H1 (cell line): ENCODE measurements around the gene PLD5. TPM values are rescaled to one million over a fixed set of nuclear protein-coding genes. Genes with fewer than 3 reads are reported as not detected.

ENCODE experiments used
- CTCF ChIA-PET: fragments of 300-600 bp; sonication (Branson Sonifier 250); formaldehyde crosslinking; loops from one replicate; lab custom pipeline; 2021; ENCODE audit not compliant: partially characterized antibody; lab: Charles Lee
- POLR2A ChIA-PET: fragments of 300-600 bp; sonication (Branson Sonifier 250); formaldehyde crosslinking; loops from one replicate; lab custom pipeline; 2021; ENCODE audit warnings: inconsistent platforms; ENCODE audit not compliant: partially characterized antibody; lab: Charles Lee
- DNase-seq, 2 experiments: peaks; one replicate each; pipeline versions ENCODE4 v3.0.0 to v3.0.0-alpha.2; 2010 to 2022; ENCODE audit warnings: low spot score in 2 of 2, low read depth in 1 of 2, mixed read lengths in 1 of 2
- FAIRE-seq: peaks from 2 replicates; lab custom pipeline; 2011; peaks lifted over from hg19 to GRCh38; lab: Jason Lieb, UNC
- H2AFZ ChIP-seq: 2 replicates; pipeline ENCODE4 v1.8.1; 2012; ENCODE audit warnings: low read length, inconsistent platforms
- H2AK5ac ChIP-seq: 2 replicates; pipeline ENCODE4 v1.6.1; 2013; ENCODE audit warnings: low read depth, low read length
- H2BK120ac ChIP-seq: replicated peaks from 2 replicates; pipeline ENCODE3; 2013; ENCODE audit warnings: low read depth, low read length, inconsistent platforms
- H2BK12ac ChIP-seq: 2 replicates; pipeline ENCODE4 v1.6.1; 2013; ENCODE audit warnings: low read depth, low read length
- H2BK15ac ChIP-seq: 2 replicates; pipeline ENCODE4 v1.6.1; 2013; ENCODE audit warnings: low read length
- H2BK20ac ChIP-seq: 2 replicates; pipeline ENCODE4 v1.6.1; 2013; ENCODE audit warnings: low read length
- H2BK5ac ChIP-seq: 2 replicates; pipeline ENCODE4 v1.6.1; 2013; ENCODE audit warnings: low read depth, low read length
- H3K14ac ChIP-seq: 2 replicates; pipeline ENCODE4 v1.6.1; 2013; ENCODE audit warnings: inconsistent platforms; ENCODE audit not compliant: insufficient read length
- H3K18ac ChIP-seq: 2 replicates; pipeline ENCODE4 v1.6.1; 2013; ENCODE audit warnings: low read length; ENCODE audit errors: extremely low read depth
- H3K23ac ChIP-seq: 2 replicates; pipeline ENCODE4 v1.6.1; 2013; ENCODE audit warnings: inconsistent platforms; ENCODE audit not compliant: insufficient read length
- H3K23me2 ChIP-seq: 2 replicates; pipeline ENCODE4 v1.6.1; 2013; ENCODE audit warnings: low read depth, low read length
- H3K27ac ChIP-seq: 2 replicates; pipeline ENCODE4 v1.6.1; 2011; ENCODE audit warnings: low read depth, low read length, inconsistent platforms
- H3K27me3 ChIP-seq, 4 experiments: replicated peaks in 1 of 4; 1 replicate in 1 of 4; 2 replicates in 3 of 4; pipeline versions ENCODE4 v1.6.1 to v1.8.1; 2011 to 2013; ENCODE audit warnings: low read length in 3 of 4, mild to moderate bottlenecking in 3 of 4, inconsistent platforms in 2 of 4, mixed read lengths in 2 of 4, moderate library complexity in 1 of 4; ENCODE audit not compliant: control insufficient read depth in 3 of 4, insufficient read depth in 3 of 4; ENCODE audit errors: extremely low read depth in 1 of 4
- H3K36me3 ChIP-seq, 4 experiments: 2 replicates each; pipeline versions ENCODE4 v1.6.1 to v1.8.1; 2011 to 2013; ENCODE audit warnings: mild to moderate bottlenecking in 4 of 4, low read length in 3 of 4, moderate library complexity in 2 of 4, control low read depth in 1 of 4, inconsistent platforms in 1 of 4; ENCODE audit not compliant: insufficient read depth in 4 of 4, control insufficient read depth in 2 of 4
- H3K4ac ChIP-seq: replicated peaks from 2 replicates; pipeline ENCODE3; 2013; ENCODE audit warnings: low read length, low read depth, mixed read lengths, inconsistent platforms; ENCODE audit not compliant: insufficient read length
- H3K4me1 ChIP-seq, 4 experiments: replicated peaks in 1 of 4; 1 replicate in 1 of 4; 2 replicates in 3 of 4; pipeline versions ENCODE4 v1.6.1 to v1.8.1; 2011 to 2013; ENCODE audit warnings: low read length in 3 of 4, inconsistent platforms in 2 of 4, mixed read lengths in 1 of 4; ENCODE audit not compliant: insufficient read depth in 4 of 4, control insufficient read depth in 3 of 4
- H3K4me2 ChIP-seq, 2 experiments: 2 replicates each; pipeline versions ENCODE4 v1.6.1 to v1.8.1; 2011 to 2013; ENCODE audit warnings: low read depth in 2 of 2, low read length in 2 of 2, control low read depth in 1 of 2, inconsistent platforms in 1 of 2, mild to moderate bottlenecking in 1 of 2; ENCODE audit not compliant: insufficient read depth in 1 of 2
- H3K4me3 ChIP-seq, 4 experiments: fragments of 200-600, 300-600 bp in 1 of 4; sonication (generic), shearing (Covaris generic), sonication (Bioruptor Twin) in 1 of 4; 2 replicates each; pipeline versions ENCODE4 v1.5.1 to v1.8.1; 2011 to 2016; ENCODE audit warnings: low read length in 4 of 4, low read depth in 3 of 4, control low read depth in 2 of 4, inconsistent platforms in 2 of 4, mild to moderate bottlenecking in 2 of 4, mixed read lengths in 1 of 4, moderate library complexity in 1 of 4; ENCODE audit not compliant: insufficient read depth in 2 of 4; ENCODE audit errors: extremely low read depth in 1 of 4
- H3K56ac ChIP-seq: replicated peaks from 2 replicates; pipeline ENCODE3; 2013; ENCODE audit warnings: low read depth, mild to moderate bottlenecking, mixed read lengths, low read length, inconsistent platforms; ENCODE audit not compliant: insufficient read length
- H3K79me1 ChIP-seq: 2 replicates; pipeline ENCODE4 v1.6.1; 2013; ENCODE audit warnings: low read depth, low read length, control low read depth
- H3K79me2 ChIP-seq, 2 experiments: 2 replicates each; pipeline versions ENCODE4 v1.6.1 to v1.8.1; 2012 to 2013; ENCODE audit warnings: low read length in 2 of 2, mild to moderate bottlenecking in 2 of 2, inconsistent platforms in 1 of 2; ENCODE audit not compliant: insufficient read depth in 2 of 2, control insufficient read depth in 1 of 2
- H3K9ac ChIP-seq, 4 experiments: replicated peaks in 1 of 4; 1 replicate in 1 of 4; 2 replicates in 3 of 4; pipeline versions ENCODE4 v1.6.1 to v1.8.1; 2011 to 2013; ENCODE audit warnings: low read depth in 3 of 4, low read length in 3 of 4, control low read depth in 2 of 4, mild to moderate bottlenecking in 2 of 4, moderate library complexity in 2 of 4, inconsistent platforms in 1 of 4; ENCODE audit errors: extremely low read depth in 1 of 4
- H3K9me3 ChIP-seq, 2 experiments: 2 replicates each; pipeline versions ENCODE4 v1.6.1 to v1.8.1; 2012 to 2013; ENCODE audit warnings: mild to moderate bottlenecking in 2 of 2, moderate library complexity in 2 of 2, control low read depth in 1 of 2, inconsistent platforms in 1 of 2, low read depth in 1 of 2, low read length in 1 of 2, mixed read lengths in 1 of 2; ENCODE audit not compliant: insufficient read depth in 2 of 2
- H4K20me1 ChIP-seq, 2 experiments: replicated peaks in 1 of 2; 2 replicates each; pipeline versions ENCODE3 to v1.8.1; 2011 to 2013; ENCODE audit warnings: inconsistent platforms in 2 of 2, low read length in 2 of 2, mild to moderate bottlenecking in 1 of 2; ENCODE audit not compliant: insufficient read depth in 2 of 2, control insufficient read depth in 1 of 2
- H4K5ac ChIP-seq: 2 replicates; pipeline ENCODE4 v1.6.1; 2013; ENCODE audit warnings: low read length, low read depth, mixed read lengths, inconsistent platforms; ENCODE audit not compliant: insufficient read length
- H4K8ac ChIP-seq: 2 replicates; pipeline ENCODE4 v1.8.0; 2013; ENCODE audit warnings: mild to moderate bottlenecking, moderate library complexity, low read length, inconsistent platforms; ENCODE audit not compliant: insufficient read depth; ENCODE audit errors: extremely low read depth
- H4K91ac ChIP-seq: replicated peaks from 2 replicates; pipeline ENCODE3; 2013; ENCODE audit warnings: low read length, mixed read lengths, inconsistent platforms; ENCODE audit not compliant: insufficient read length
- CBX8 ChIP-seq: fragments of 300-800, 300-1000 bp; sonication (generic); IDR thresholded peaks from 2 replicates; pipeline ENCODE4 v1.7.1; 2016; ENCODE audit warnings: low read depth, low read length, borderline replicate concordance
- CHD2 ChIP-seq: IDR thresholded peaks from 2 replicates; pipeline ENCODE4 v1.6.1; 2012; ENCODE audit warnings: low read length, improper control_type of control experiment
- CTCF ChIP-seq, 3 experiments: IDR thresholded peaks; 1 replicate in 2 of 3; 2 replicates in 1 of 3; pipeline versions ENCODE4 v1.5.1 to v1.6.1; 2011; ENCODE audit warnings: low read length in 3 of 3, mild to moderate bottlenecking in 3 of 3, inconsistent platforms in 2 of 3, low read depth in 1 of 3, moderate library complexity in 1 of 3; ENCODE audit not compliant: insufficient read depth in 1 of 3; ENCODE audit errors: control extremely low read depth in 1 of 3
- FOSL1 ChIP-seq: IDR thresholded peaks from 2 replicates; pipeline ENCODE4 v1.6.1; 2011; ENCODE audit warnings: mild to moderate bottlenecking, low read depth, low read length, moderate library complexity; ENCODE audit not compliant: insufficient read depth
- NANOG ChIP-seq: IDR thresholded peaks from 2 replicates; pipeline ENCODE4 v1.6.1; 2011; ENCODE audit warnings: low read length, low read depth, mild to moderate bottlenecking, inconsistent platforms; ENCODE audit not compliant: insufficient read depth, poor library complexity, severe bottlenecking
- NRF1 ChIP-seq: IDR thresholded peaks from 2 replicates; pipeline ENCODE4 v1.6.1; 2011; ENCODE audit warnings: mild to moderate bottlenecking, low read depth, low read length, improper control_type of control experiment
- RAD21 ChIP-seq, 2 experiments: IDR thresholded peaks in 1 of 2; conservative IDR thresholded peaks in 1 of 2; 2 replicates each; pipeline ENCODE4 v1.6.1; 2011; ENCODE audit warnings: low read depth in 2 of 2, low read length in 2 of 2, improper control_type of control experiment in 1 of 2, inconsistent platforms in 1 of 2, mild to moderate bottlenecking in 1 of 2, moderate library complexity in 1 of 2
- RNF2 ChIP-seq: fragments of 200-900, 300-1000 bp; sonication (generic); IDR thresholded peaks from 2 replicates; pipeline ENCODE4 v1.7.1; 2016; ENCODE audit warnings: borderline replicate concordance, low read depth, mild to moderate bottlenecking, antibody characterized with exemption, low read length; ENCODE audit not compliant: poor library complexity, severe bottlenecking; ENCODE audit errors: missing control alignments
- USF2 ChIP-seq: IDR thresholded peaks from 2 replicates; pipeline ENCODE4 v1.6.1; 2011; ENCODE audit warnings: low read length, improper control_type of control experiment
- WGBS, 2 experiments: shearing (Covaris generic) in 1 of 2; methylation state at CpG; one replicate each; pipeline versions ENCODE4 v1.1.6 to v1.1.7; 2013 to 2015; ENCODE audit warnings: low lambda C conversion rate in 2 of 2, mixed read lengths in 2 of 2, inconsistent platforms in 1 of 2, low coverage in 1 of 2, missing lambda C conversion rate in 1 of 2; ENCODE audit not compliant: insufficient replicate concordance in 2 of 2, insufficient coverage in 1 of 2, insufficient read length in 1 of 2; ENCODE audit errors: extremely low coverage in 1 of 2, missing lambda C conversion rate in 1 of 2; 5-methylcytosine and 5-hydroxymethylcytosine counted together
- polyA plus RNA-seq, 7 experiments: library from polyadenylated mRNA; depleted of rRNA in 3 of 7; stranded (reverse) in 5 of 7; unstranded in 2 of 7; fragments of >200 nt in 5 of 7; fragments of 200-250 nt in 2 of 7; gene quantifications; 1 replicate in 5 of 7; 2 replicates in 1 of 7; 4 replicates in 1 of 7; pipeline versions ENCODE4 v1.2.1 to v1.2.3, GENCODE V29; 2011 to 2013; ENCODE audit warnings: missing spikeins in 2 of 7, mixed read lengths in 2 of 7
- total RNA-seq: library from RNA; stranded (reverse); fragmentation: NEBNext Ultra II Directional; extraction: Animal tissue kit (Norgen Biotek cat#: 25700); gene quantifications from 2 replicates; pipeline ENCODE4 v1.2.1, GENCODE V29; 2021

The PLD5 gene
- total and polyA plus RNA-seq, 2 of the 8 experiments (the other 6 are each of a cell fraction or from before 2014, with no cell fraction given): 0.86 to 8.5 TPM

GRCh38 chr1:242133796-242134195 is 390.7 kb downstream of the PLD5 start:
- H4K20me1 ChIP-seq: no peaks in the 10 kb centered on the region
- H3K4ac ChIP-seq: no peak overlapping the region
- no peak overlapping the region for H3K23ac ChIP-seq
- no peak overlapping the region for H4K5ac ChIP-seq
- H3K56ac ChIP-seq: no peak overlapping the region
- H3K9me3 ChIP-seq: peaks cover 4 to 8% of the 10 kb centered on the region in 2 experiments; a peak in 2 of 4 replicates
- CTCF ChIA-PET: no interaction called here
- no peak overlapping the region for H3K9ac ChIP-seq
- no peaks in the 10 kb centered on the region for H3K79me2 ChIP-seq
- POLR2A ChIA-PET: interaction anchor here (0.6 kb wide), 1 partner anchor 44 kb away, joined by 3 read pairs; no protein-coding TSS in a partner anchor
- H2BK12ac ChIP-seq: no peak overlapping the region
- no peak overlapping the region for H2BK15ac ChIP-seq
- no peaks in the 10 kb centered on the region for H3K27me3 ChIP-seq
- no peak overlapping the region for H3K4me2 ChIP-seq
- FAIRE-seq: no peak
- DNase-seq: no peak
- H4K91ac ChIP-seq: no peak overlapping the region
- H3K23me2 ChIP-seq: no peaks in the 10 kb centered on the region
- H2BK120ac ChIP-seq: no peak overlapping the region
- H3K79me1 ChIP-seq: no peaks in the 10 kb centered on the region
- 79% methylated on average over 3 of the region's 3 CpGs; no CpG with 5 or more reads in 1 of the 2 experiments for WGBS, 2 experiments
- no peak overlapping the region for H4K8ac ChIP-seq
- no peak overlapping the region for H2BK5ac ChIP-seq
- H3K27ac ChIP-seq: no peak overlapping the region
- no peak overlapping the region for H3K14ac ChIP-seq
- no peak overlapping the region for H2AFZ ChIP-seq
- H3K4me1 ChIP-seq: no peaks in the 10 kb centered on the region
- no peak overlapping the region for H2AK5ac ChIP-seq
- H3K4me3 ChIP-seq: no peak overlapping the region
- no peak overlapping the region for H2BK20ac ChIP-seq
- no peaks in the 10 kb centered on the region for H3K36me3 ChIP-seq
- H3K18ac ChIP-seq: no peak overlapping the region
- TF ChIP-seq RAD21 (IDR thresholded peaks at IDR 0.05 in 1 of 2, conservative IDR thresholded peaks at IDR 0.05 in 1 of 2; ENCODE audit: low read depth in 2 of 2, low read length in 2 of 2) (no peak), CTCF (IDR thresholded peaks at IDR 0.05; ENCODE audit: control extremely low read depth in 1 of 3, insufficient read depth in 1 of 3, low read depth in 1 of 3, low read length in 3 of 3) (no peak), CBX8 (no peak), NANOG (no peak), NRF1 (no peak), FOSL1 (no peak), CHD2 (no peak), USF2 (no peak), RNF2 (no peak)
